GM23248 (cell line): ENCODE measurements around the gene GTF3C2. TPM values are rescaled to one million over a fixed set of nuclear protein-coding genes. Genes with fewer than 3 reads are reported as not detected.

Experiments
- DNase-seq: peaks from one replicate; pipeline ENCODE4 v3.0.0-alpha.2; 2015
- H2AFZ ChIP-seq: fragments of 200-600 bp; sonication (generic); 2 replicates; pipeline ENCODE4 v1.6.1; 2016; ENCODE audit warnings: antibody characterized with exemption
- H3F3A ChIP-seq: fragments of 200-600 bp; sonication (generic); 2 replicates; pipeline ENCODE4 v1.6.1; 2016; ENCODE audit warnings: mild to moderate bottlenecking, antibody characterized with exemption, mixed run types; ENCODE audit not compliant: insufficient read depth
- H3K27ac ChIP-seq: fragments of 200-600 bp; sonication (generic); 2 replicates; pipeline ENCODE4 v1.5.1; 2016; ENCODE audit warnings: mild to moderate bottlenecking
- H3K27me3 ChIP-seq: fragments of 200-600 bp; sonication (generic); replicated peaks from 2 replicates; pipeline ENCODE4 v1.6.1; 2016; ENCODE audit warnings: mild to moderate bottlenecking; ENCODE audit not compliant: insufficient read depth
- H3K36me3 ChIP-seq: fragments of 200-600 bp; sonication (generic); 2 replicates; pipeline ENCODE4 v1.6.1; 2016; ENCODE audit warnings: low read depth, mild to moderate bottlenecking
- H3K4me1 ChIP-seq: fragments of 200-600 bp; sonication (generic); 2 replicates; pipeline ENCODE4 v1.6.1; 2016; ENCODE audit warnings: mild to moderate bottlenecking; ENCODE audit not compliant: insufficient read depth
- H3K4me2 ChIP-seq: fragments of 200-600 bp; sonication (generic); one replicate; pipeline ENCODE4 v1.6.1; 2016; ENCODE audit warnings: mild to moderate bottlenecking; ENCODE audit not compliant: unreplicated experiment
- H3K4me3 ChIP-seq: fragments of 200-600 bp; sonication (generic); 2 replicates; pipeline ENCODE4 v1.5.1; 2016; ENCODE audit warnings: mild to moderate bottlenecking
- H3K79me2 ChIP-seq: fragments of 200-600 bp; sonication (generic); 2 replicates; pipeline ENCODE4 v1.6.1; 2016; ENCODE audit warnings: mild to moderate bottlenecking; ENCODE audit not compliant: insufficient read depth
- H3K9ac ChIP-seq: fragments of 200-600 bp; sonication (generic); 2 replicates; pipeline ENCODE4 v1.6.1; 2016; ENCODE audit warnings: mild to moderate bottlenecking
- H3K9me2 ChIP-seq: fragments of 200-600 bp; sonication (generic); 2 replicates; pipeline ENCODE4 v1.6.1; 2016; ENCODE audit warnings: mixed run types, mild to moderate bottlenecking, moderate library complexity; ENCODE audit not compliant: insufficient read depth
- H3K9me3 ChIP-seq: fragments of 200-600 bp; sonication (generic); one replicate; pipeline ENCODE4 v1.6.1; 2017; ENCODE audit warnings: low read depth
- H4K20me1 ChIP-seq: fragments of 200-600 bp; sonication (generic); 2 replicates; pipeline ENCODE4 v1.6.0; 2016; ENCODE audit not compliant: insufficient read depth
- EZH2 ChIP-seq: fragments of 200-600 bp; sonication (generic); IDR thresholded peaks from 2 replicates; pipeline ENCODE4 v1.6.1; 2018; ENCODE audit warnings: antibody characterized with exemption, mild to moderate bottlenecking; ENCODE audit not compliant: insufficient read depth, poor library complexity, severe bottlenecking
- EZH2phosphoT487 ChIP-seq: fragments of 200-600 bp; sonication (generic); IDR thresholded peaks from 2 replicates; pipeline ENCODE4 v1.6.1; 2018; ENCODE audit warnings: antibody characterized with exemption, moderate library complexity, mild to moderate bottlenecking, low read depth; ENCODE audit not compliant: insufficient read depth
- WGBS, 2 experiments: methylation state at CpG; one replicate each; pipeline ENCODE4 v1.1.6; 2015 to 2017; ENCODE audit warnings: low lambda C conversion rate in 2 of 2, low coverage in 1 of 2; ENCODE audit errors: missing lambda C conversion rate in 2 of 2; 5-methylcytosine and 5-hydroxymethylcytosine counted together
- in situ Hi-C: fragments of 300-500 bp; cut with MboI; formaldehyde crosslinking; loops from 2 replicates; pipeline ENCODE4 v1.15.0; 2020
- polyA plus RNA-seq: library from polyadenylated mRNA; unstranded; fragments of >200 nt; fragmentation: Nextera tagmentation; extraction: Ambion mirVana; gene quantifications from 2 replicates; pipeline ENCODE4 v1.2.1, GENCODE V29; 2016
- total RNA-seq: library from RNA; depleted of rRNA; stranded (reverse); fragments of >200 nt; shearing (Covaris generic); gene quantifications from 2 replicates; pipeline ENCODE4 v1.2.3, GENCODE V29; 2014

The GTF3C2 gene
- total and polyA plus RNA-seq, 2 experiments from 2014 or later, result 22.6 to 26.4 TPM

DNA sequence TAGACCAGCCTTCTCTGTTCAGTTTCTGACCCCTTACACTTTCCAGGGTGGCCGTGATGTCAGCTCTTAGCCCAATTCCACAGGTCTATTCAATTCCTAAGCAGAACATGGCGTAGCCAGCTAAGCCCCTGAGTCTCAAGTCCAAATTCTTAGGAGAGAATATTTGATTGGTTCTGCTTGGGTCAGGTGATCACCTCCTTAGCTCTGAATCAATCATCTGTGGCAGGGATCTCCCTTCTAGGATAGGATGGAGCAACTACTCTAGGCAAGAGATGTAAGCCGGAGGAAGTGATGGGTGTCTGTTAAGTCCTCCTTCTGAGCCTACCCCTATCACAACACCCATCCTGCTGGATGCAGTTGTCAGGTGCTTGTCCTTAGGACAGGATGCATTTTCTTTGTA lies 59.4 kb downstream of the GTF3C2 start:
- no peak overlapping the region for H3K27ac ChIP-seq
- 52 to 54% methylated on average over 3 of the region's 3 CpGs for WGBS, 2 experiments
- no peak overlapping the region for H3K4me3 ChIP-seq
- TF ChIP-seq EZH2, result no peak
- TF ChIP-seq EZH2phosphoT487, result no peak
- no peak overlapping the region for H3K9ac ChIP-seq
- H4K20me1 ChIP-seq, result no peaks in the 10 kb centered on the region
- DNase-seq, result no peak
- 0 out of 2 replicates have a peak, but pooled peaks cover 3% of the 10 kb centered on the region for H3K27me3 ChIP-seq
- peaks cover 13% of the 10 kb centered on the region for H3K4me1 ChIP-seq
- H3K36me3 ChIP-seq, result no peaks in the 10 kb centered on the region
- peaks cover 22% of the 10 kb centered on the region for H3F3A ChIP-seq
- in situ Hi-C loops, result no loop called here
- no peaks in the 10 kb centered on the region for H3K9me3 ChIP-seq
- no peaks in the 10 kb centered on the region for H3K79me2 ChIP-seq
- no peaks in the 10 kb centered on the region for H3K9me2 ChIP-seq
- no peak overlapping the region for H2AFZ ChIP-seq
- no peak overlapping the region for H3K4me2 ChIP-seq

DNA sequence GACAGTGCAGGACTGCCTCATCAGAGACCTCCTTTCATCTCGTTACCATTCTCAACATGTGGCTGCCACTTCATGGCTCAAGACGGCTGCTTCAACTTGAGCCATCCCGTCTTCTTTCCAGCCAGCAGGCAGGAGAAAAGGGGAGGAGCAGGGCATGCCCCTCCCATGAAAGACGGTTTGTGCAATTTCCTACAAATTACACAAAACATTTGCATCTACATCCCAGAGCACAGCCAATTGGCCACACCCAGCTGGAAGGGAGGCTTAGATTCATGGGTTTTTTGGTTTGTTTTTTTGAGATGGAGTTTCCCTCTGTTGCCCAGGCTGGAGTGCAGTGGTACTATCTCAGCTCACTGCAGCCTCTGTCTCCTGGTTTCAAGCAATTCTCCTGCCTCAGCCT lies 60.1 kb downstream of the GTF3C2 start:
- H3F3A ChIP-seq, result peaks cover 22% of the 10 kb centered on the region
- no peak overlapping the region for H2AFZ ChIP-seq
- in situ Hi-C loops, result no loop called here
- H3K27me3 ChIP-seq, result 0 out of 2 replicates have a peak, but pooled peaks cover 3% of the 10 kb centered on the region
- TF ChIP-seq EZH2phosphoT487 (no peak), EZH2 (no peak)
- no peak overlapping the region for H3K4me3 ChIP-seq
- no peak overlapping the region for H3K9ac ChIP-seq
- H3K36me3 ChIP-seq, result no peaks in the 10 kb centered on the region
- no peaks in the 10 kb centered on the region for H3K79me2 ChIP-seq
- no peaks in the 10 kb centered on the region for H3K9me2 ChIP-seq
- H3K4me1 ChIP-seq, result peaks cover 13% of the 10 kb centered on the region
- DNase-seq, result peak; percentile 47
- 3 to 5% methylated on average over 4 of the region's 4 CpGs for WGBS, 2 experiments
- H3K9me3 ChIP-seq, result no peaks in the 10 kb centered on the region
- no peaks in the 10 kb centered on the region for H4K20me1 ChIP-seq
- H3K27ac ChIP-seq, result no peak overlapping the region
- no peak overlapping the region for H3K4me2 ChIP-seq

DNA sequence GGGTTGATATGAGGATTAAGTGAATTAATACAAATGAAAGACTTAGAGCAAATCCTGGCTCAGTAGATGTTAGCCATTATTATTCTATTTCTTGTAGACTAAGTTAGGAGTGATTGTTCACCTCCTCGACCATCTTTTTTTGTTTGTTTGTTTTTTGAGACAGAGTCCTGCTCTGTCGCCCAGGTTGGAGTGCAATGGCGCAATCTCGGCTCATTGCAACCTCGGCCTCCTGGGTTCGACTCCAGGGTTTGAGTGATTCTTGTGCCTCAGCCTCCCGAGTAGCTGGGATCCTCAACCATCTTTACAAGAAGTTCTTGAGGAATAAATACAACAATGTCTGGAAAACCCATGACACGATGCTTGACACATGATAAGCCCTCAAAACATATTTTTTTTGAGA lies 61.6 kb downstream of the GTF3C2 start:
- H3K9me3 ChIP-seq, result no peaks in the 10 kb centered on the region
- H3K79me2 ChIP-seq, result no peaks in the 10 kb centered on the region
- TF ChIP-seq EZH2, result no peak
- TF ChIP-seq EZH2phosphoT487, result no peak
- H3K4me1 ChIP-seq, result peaks cover 13% of the 10 kb centered on the region
- in situ Hi-C loops, result no loop called here
- no peaks in the 10 kb centered on the region for H3K9me2 ChIP-seq
- H4K20me1 ChIP-seq, result no peaks in the 10 kb centered on the region
- H3K4me3 ChIP-seq, result no peak overlapping the region
- DNase-seq, result no peak
- H3K9ac ChIP-seq, result no peak overlapping the region
- H3K27me3 ChIP-seq, result 0 out of 2 replicates have a peak, but pooled peaks cover 3% of the 10 kb centered on the region
- H3K27ac ChIP-seq, result no peak overlapping the region
- WGBS, 2 experiments, result 72 to 79% methylated on average over 8 of the region's 8 CpGs
- no peaks in the 10 kb centered on the region for H3K36me3 ChIP-seq
- H3F3A ChIP-seq, result peaks cover 22% of the 10 kb centered on the region
- H3K4me2 ChIP-seq, result no peak overlapping the region
- no peak overlapping the region for H2AFZ ChIP-seq

DNA sequence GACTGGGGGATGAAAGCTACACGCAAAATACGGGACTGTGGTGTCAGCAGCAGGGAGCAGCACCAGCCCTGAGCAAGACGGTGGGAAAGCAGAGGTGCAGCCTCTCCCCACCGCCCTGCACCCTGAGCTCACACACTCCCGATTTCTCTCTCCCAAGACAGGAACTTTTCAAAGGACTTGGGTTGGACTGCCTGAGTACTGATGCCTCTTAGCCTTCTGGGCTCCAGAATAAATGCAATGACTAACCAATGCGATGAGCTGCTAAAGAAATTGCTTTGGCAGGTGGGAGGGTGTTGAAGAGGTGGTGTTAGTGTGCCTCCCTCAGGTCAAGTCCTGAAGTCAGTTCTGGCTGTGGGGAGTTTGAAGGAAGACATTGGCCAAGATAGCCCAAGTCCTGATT lies 64.7 kb downstream of the GTF3C2 start:
- H2AFZ ChIP-seq, result no peak overlapping the region
- no peaks in the 10 kb centered on the region for H3K27me3 ChIP-seq
- H3K4me3 ChIP-seq, result no peak overlapping the region
- in situ Hi-C loops, result no loop called here
- peaks cover 22% of the 10 kb centered on the region for H3F3A ChIP-seq
- H3K79me2 ChIP-seq, result no peaks in the 10 kb centered on the region
- no peaks in the 10 kb centered on the region for H3K9me3 ChIP-seq
- no peak overlapping the region for H3K9ac ChIP-seq
- H3K27ac ChIP-seq, result no peak overlapping the region
- H4K20me1 ChIP-seq, result no peaks in the 10 kb centered on the region
- TF ChIP-seq EZH2, result no peak
- TF ChIP-seq EZH2phosphoT487, result no peak
- no peaks in the 10 kb centered on the region for H3K36me3 ChIP-seq
- 46 to 52% methylated on average over 6 of the region's 6 CpGs for WGBS, 2 experiments
- H3K4me2 ChIP-seq, result no peak overlapping the region
- DNase-seq, result no peak
- peaks cover 13% of the 10 kb centered on the region for H3K4me1 ChIP-seq
- no peaks in the 10 kb centered on the region for H3K9me2 ChIP-seq

DNA sequence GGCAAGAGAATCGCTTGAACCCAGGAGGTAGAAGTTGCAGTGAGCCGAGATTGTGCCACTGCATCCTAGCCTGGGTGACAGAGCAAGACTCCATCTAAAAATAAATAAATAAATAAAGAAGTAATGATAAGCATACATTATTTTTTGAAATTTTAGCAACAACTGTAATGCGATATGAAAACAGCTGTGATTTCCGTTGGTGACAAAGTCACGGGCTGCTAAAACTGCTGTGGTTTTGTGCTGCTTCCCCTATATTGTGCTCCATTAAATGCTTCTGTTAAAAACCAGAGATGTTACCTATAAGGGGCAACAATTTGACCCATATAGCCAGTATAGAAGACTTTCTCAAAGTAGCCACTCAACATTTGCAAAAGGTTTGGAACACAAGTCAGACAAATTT lies 66.0 kb downstream of the GTF3C2 start:
- no peak overlapping the region for H3K4me3 ChIP-seq
- peaks cover 22% of the 10 kb centered on the region for H3F3A ChIP-seq
- in situ Hi-C loops, result no loop called here
- H3K4me1 ChIP-seq, result peaks cover 13% of the 10 kb centered on the region
- no peaks in the 10 kb centered on the region for H3K79me2 ChIP-seq
- no peak overlapping the region for H2AFZ ChIP-seq
- H3K9ac ChIP-seq, result no peak overlapping the region
- H3K4me2 ChIP-seq, result no peak overlapping the region
- no peaks in the 10 kb centered on the region for H3K9me2 ChIP-seq
- no peaks in the 10 kb centered on the region for H3K9me3 ChIP-seq
- no peaks in the 10 kb centered on the region for H3K36me3 ChIP-seq
- no peaks in the 10 kb centered on the region for H4K20me1 ChIP-seq
- no peak for DNase-seq
- no peak for TF ChIP-seq EZH2
- TF ChIP-seq EZH2phosphoT487, result no peak
- 81 to 88% methylated on average over 5 of the region's 5 CpGs for WGBS, 2 experiments
- 0 out of 2 replicates have a peak, but pooled peaks cover 8% of the 10 kb centered on the region for H3K27me3 ChIP-seq
- no peak overlapping the region for H3K27ac ChIP-seq
